HUES64 (cell line): Measurements from ENCODE around the gene KRTAP10-7.

Experiments
- H3K27ac ChIP-seq: 2 replicates; pipeline ENCODE4 v1.7.0; 2013; ENCODE audit warnings: low read depth, low read length, inconsistent platforms
- H3K27me3 ChIP-seq: 2 replicates; pipeline ENCODE4 v1.6.1; 2013; ENCODE audit warnings: mild to moderate bottlenecking, low read length; ENCODE audit not compliant: insufficient read depth
- H3K36me3 ChIP-seq: 2 replicates; pipeline ENCODE4 v1.6.1; 2013; ENCODE audit warnings: mild to moderate bottlenecking, low read length; ENCODE audit not compliant: insufficient read depth
- H3K4me1 ChIP-seq: 2 replicates; pipeline ENCODE4 v1.6.1; 2013; ENCODE audit warnings: mild to moderate bottlenecking, low read length, moderate library complexity; ENCODE audit not compliant: insufficient read depth
- H3K4me3 ChIP-seq: 2 replicates; pipeline ENCODE4 v1.5.1; 2013; ENCODE audit warnings: mild to moderate bottlenecking, low read length, moderate library complexity
- H3K9ac ChIP-seq: 2 replicates; pipeline ENCODE4 v1.6.1; 2013; ENCODE audit warnings: mild to moderate bottlenecking, low read depth, low read length
- H3K9me3 ChIP-seq: 2 replicates; pipeline ENCODE4 v1.6.1; 2013; ENCODE audit warnings: low read depth, low read length; ENCODE audit not compliant: insufficient read depth
- WGBS: fragments of 150-250, 120-280 bp; methylation state at CpG from one replicate; pipeline ENCODE4 v1.1.7; 2013; ENCODE audit warnings: missing lambda C conversion rate; 5-methylcytosine and 5-hydroxymethylcytosine counted together

Gene KRTAP10-7

GRCh38 chr21:44564099-44564498, 36.3 kb upstream of the KRTAP10-7 start:
- Histone ChIP-seq H3K4me3 (no peak overlapping the region), H3K9me3 (no peaks in the 10 kb centered on the region), H3K9ac (no peak overlapping the region), H3K36me3 (no peaks in the 10 kb centered on the region), H3K27me3 (no peaks in the 10 kb centered on the region), H3K27ac (no peak overlapping the region), H3K4me1 (no peaks in the 10 kb centered on the region)
- WGBS = no CpG with 5 or more reads among the region's 1 CpG

GRCh38 chr21:44564886-44565598, 35.4 kb upstream of the KRTAP10-7 start:
- Histone ChIP-seq H3K4me3 (no peak overlapping the region), H3K27me3 (no peaks in the 10 kb centered on the region), H3K9me3 (no peaks in the 10 kb centered on the region), H3K4me1 (no peaks in the 10 kb centered on the region), H3K27ac (no peak overlapping the region), H3K36me3 (no peaks in the 10 kb centered on the region), H3K9ac (no peak overlapping the region)
- WGBS = 0% methylated on average over 1 of the region's 1 CpG

- WGBS = 75% methylated on average over 1 of the region's 1 CpG
- no peaks in the 10 kb centered on the region for H3K27me3 ChIP-seq
- no peak overlapping the region for H3K27ac ChIP-seq
- H3K9me3 ChIP-seq = peaks cover 4% of the 10 kb centered on the region; the same call in 1 of the 2 replicates
- H3K4me1 ChIP-seq = no peaks in the 10 kb centered on the region
- H3K36me3 ChIP-seq = no peaks in the 10 kb centered on the region
- H3K4me3 ChIP-seq = no peak overlapping the region
- no peak overlapping the region for H3K9ac ChIP-seq
These were observed 34.0 kb upstream of the KRTAP10-7 start for GRCh38 chr21:44566403-44566802.

- H3K4me1 ChIP-seq = no peaks in the 10 kb centered on the region
- H3K27ac ChIP-seq = no peak overlapping the region
- H3K9me3 ChIP-seq = peaks cover 4% of the 10 kb centered on the region; the same call in 1 of the 2 replicates
- 95% methylated on average over 18 of the region's 18 CpGs for WGBS
- no peak overlapping the region for H3K9ac ChIP-seq
- no peaks in the 10 kb centered on the region for H3K36me3 ChIP-seq
- H3K4me3 ChIP-seq = no peak overlapping the region
- H3K27me3 ChIP-seq = no peaks in the 10 kb centered on the region
These were observed 32.8 kb upstream of the KRTAP10-7 start for GRCh38 chr21:44567481-44568171.

- Histone ChIP-seq H3K4me1 (no peaks in the 10 kb centered on the region), H3K27ac (no peak overlapping the region), H3K4me3 (no peak overlapping the region), H3K9ac (no peak overlapping the region), H3K9me3 (peaks cover 4% of the 10 kb centered on the region; the same call in 1 of the 2 replicates), H3K36me3 (no peaks in the 10 kb centered on the region), H3K27me3 (no peaks in the 10 kb centered on the region)
- WGBS = 92% methylated on average over 12 of the region's 12 CpGs
These were observed 32.1 kb upstream of the KRTAP10-7 start for GRCh38 chr21:44568261-44568660.

GRCh38 chr21:44568667-44569556, 31.5 kb upstream of the KRTAP10-7 start:
- peaks cover 4% of the 10 kb centered on the region; the same call in 1 of the 2 replicates for H3K9me3 ChIP-seq
- no peak overlapping the region for H3K9ac ChIP-seq
- H3K4me3 ChIP-seq = no peak overlapping the region
- no peaks in the 10 kb centered on the region for H3K27me3 ChIP-seq
- H3K27ac ChIP-seq = no peak overlapping the region
- WGBS = 85% methylated on average over 27 of the region's 27 CpGs
- no peaks in the 10 kb centered on the region for H3K36me3 ChIP-seq
- H3K4me1 ChIP-seq = no peaks in the 10 kb centered on the region

- WGBS = 90% methylated on average over 12 of the region's 12 CpGs
- peaks cover 4% of the 10 kb centered on the region; the same call in 1 of the 2 replicates for H3K9me3 ChIP-seq
- H3K36me3 ChIP-seq = no peaks in the 10 kb centered on the region
- H3K4me3 ChIP-seq = no peak overlapping the region
- H3K9ac ChIP-seq = no peak overlapping the region
- H3K4me1 ChIP-seq = no peaks in the 10 kb centered on the region
- no peak overlapping the region for H3K27ac ChIP-seq
- H3K27me3 ChIP-seq = no peaks in the 10 kb centered on the region
These were observed 30.4 kb upstream of the KRTAP10-7 start for GRCh38 chr21:44569861-44570517.

- Histone ChIP-seq H3K27ac (no peak overlapping the region), H3K9me3 (peaks cover 4% of the 10 kb centered on the region; the same call in 1 of the 2 replicates), H3K9ac (no peak overlapping the region), H3K27me3 (no peaks in the 10 kb centered on the region), H3K36me3 (no peaks in the 10 kb centered on the region), H3K4me3 (no peak overlapping the region), H3K4me1 (no peaks in the 10 kb centered on the region)
- WGBS = 69% methylated on average over 4 of the region's 4 CpGs
These were observed 29.1 kb upstream of the KRTAP10-7 start for GRCh38 chr21:44571296-44571695.

- WGBS = 93% methylated on average over 40 of the region's 40 CpGs
- H3K4me1 ChIP-seq = no peaks in the 10 kb centered on the region
- no peak overlapping the region for H3K4me3 ChIP-seq
- no peak overlapping the region for H3K9ac ChIP-seq
- no peaks in the 10 kb centered on the region for H3K27me3 ChIP-seq
- H3K36me3 ChIP-seq = no peaks in the 10 kb centered on the region
- no peak overlapping the region for H3K27ac ChIP-seq
- peaks cover 4% of the 10 kb centered on the region; the same call in 1 of the 2 replicates for H3K9me3 ChIP-seq
These were observed 28.3 kb upstream of the KRTAP10-7 start for GRCh38 chr21:44571844-44572782.
